ENCODE results near the gene OTX1. TPM values are rescaled to one million over a fixed set of nuclear protein-coding genes. Genes with fewer than 3 reads are reported as not detected.

The OTX1 gene
- polyA plus RNA-seq, 1 donor from 2014 or later: not detected

- no peaks in the 10 kb centered on the region for H3K9me2 ChIP-seq (ENCODE audit: insufficient read depth, low read length)
- H4K20me1 ChIP-seq (ENCODE audit: insufficient read depth): no peaks in the 10 kb centered on the region
- H3K27ac ChIP-seq (ENCODE audit: low read length): no peak overlapping the region
Measured at GRCh38 chr2:63055226-63056106, 4.8 kb downstream of the OTX1 start.

More at GRCh38 chr2:63055226-63056106, 4.8 kb downstream of the OTX1 start:
- H3K9me3 ChIP-seq (ENCODE audit: low read length): peaks cover 14% of the 10 kb centered on the region
- no peaks in the 10 kb centered on the region for H3F3A ChIP-seq (ENCODE audit: insufficient read depth, low read length, poor library complexity, severe bottlenecking)
- no peak overlapping the region for H3K4me2 ChIP-seq (ENCODE audit: low read length)
- peaks cover 99% of the 10 kb centered on the region for H3K27me3 ChIP-seq (ENCODE audit: insufficient read depth, low read depth, low read length)
- H3K4me3 ChIP-seq (ENCODE audit: low read length): no peak overlapping the region
- H3K36me3 ChIP-seq (ENCODE audit: insufficient read depth, low read length): no peaks in the 10 kb centered on the region
- TF ChIP-seq MXI1 (conservative IDR thresholded peaks at IDR 0.05; ENCODE audit: poor library complexity, severe bottlenecking) (no peak), POLR2AphosphoS5 (IDR thresholded peaks at IDR 0.05) (no peak), RAD21 (conservative IDR thresholded peaks at IDR 0.05) (no peak), REST (IDR thresholded peaks at IDR 0.05; ENCODE audit: borderline replicate concordance) (no peak), SMC3 (conservative IDR thresholded peaks at IDR 0.05; ENCODE audit: poor library complexity) (no peak), EP300 (conservative IDR thresholded peaks at IDR 0.05; ENCODE audit: poor library complexity, severe bottlenecking) (no peak), EZH2 (IDR thresholded peaks at IDR 0.05; ENCODE audit: borderline replicate concordance, insufficient read depth, low read length, poor library complexity, severe bottlenecking) (no peak), TAF1 (IDR thresholded peaks at IDR 0.05; ENCODE audit: low read depth) (no peak), CTCF (IDR thresholded peaks at IDR 0.05; ENCODE audit: poor library complexity, severe bottlenecking) (no peak)
- no peaks in the 10 kb centered on the region for H3K79me2 ChIP-seq (replicated peaks; ENCODE audit: insufficient read depth, low read length)
- H2AFZ ChIP-seq (ENCODE audit: low read depth, low read length): no peak overlapping the region
- no peak overlapping the region for H3K9ac ChIP-seq (ENCODE audit: low read length)
